HEK293 (cell line): Measurements from ENCODE around the gene SMYD2.
A peak's percentile ranks its signal among the peaks of the same experiment; 100 is the strongest.

Source experiments
- CTCF ChIA-PET: fragments of 350-600 bp; formaldehyde crosslinking; extraction: SDS; loops from one replicate; lab custom pipeline; 2021; ENCODE audit warnings: antibody characterized with exemption; lab: Yijun Ruan, JAX
- POLR2A ChIA-PET: fragments of 300-600 bp; formaldehyde crosslinking; extraction: SDS; loops from one replicate; lab custom pipeline; 2020; ENCODE audit warnings: antibody characterized with exemption, inconsistent platforms; lab: Yijun Ruan, JAX
- H3K27ac ChIP-seq: fragments of 200-500 bp; sonication (Bioruptor generic); 2 replicates; pipeline ENCODE4 v1.5.1; 2014; ENCODE audit warnings: low read depth, low read length, control low read depth, inconsistent platforms; ENCODE audit errors: extremely low read depth
- H3K36me3 ChIP-seq, 2 experiments: fragments of 200-500 bp in 1 of 2; sonication (Bioruptor generic) in 1 of 2; 1 replicate in 1 of 2; 2 replicates in 1 of 2; pipeline ENCODE4 v1.5.1; 2014 to 2017; ENCODE audit warnings: inconsistent platforms in 2 of 2, low read length in 2 of 2; ENCODE audit not compliant: control insufficient read depth in 2 of 2, insufficient read depth in 1 of 2
- H3K4me1 ChIP-seq: fragments of 200-500 bp; sonication (Bioruptor generic); 2 replicates; pipeline ENCODE4 v1.5.1; 2014; ENCODE audit warnings: mild to moderate bottlenecking, low read length, inconsistent platforms; ENCODE audit not compliant: control insufficient read depth, insufficient read depth
- H3K4me3 ChIP-seq: 2 replicates; pipeline ENCODE4 v1.5.1; 2011; ENCODE audit warnings: low read depth, mild to moderate bottlenecking, control low read depth, low read length, moderate library complexity
- H3K9me3 ChIP-seq: fragments of 200-500 bp; sonication (Bioruptor generic); 2 replicates; pipeline ENCODE4 v1.5.1; 2014; ENCODE audit warnings: low read depth, low read length, inconsistent platforms; ENCODE audit not compliant: control insufficient read depth, insufficient read depth
- KLF17 ChIP-seq: fragments of 450-650 bp; formaldehyde crosslinking; IDR thresholded peaks from 2 replicates; pipeline ENCODE4 v1.5.1; 2016; ENCODE audit warnings: missing biosample characterization, missing genetic modification characterization
- KLF8 ChIP-seq: fragments of 450-650 bp; formaldehyde crosslinking; IDR thresholded peaks from 2 replicates; pipeline ENCODE4 v1.5.1; 2016; ENCODE audit warnings: missing biosample characterization, missing genetic modification characterization
- PRDM1 ChIP-seq: fragments of 450-650 bp; formaldehyde crosslinking; IDR thresholded peaks from 2 replicates; pipeline ENCODE4; 2016; ENCODE audit warnings: missing biosample characterization, missing genetic modification characterization
- REST ChIP-seq: fragments of 450-650 bp; formaldehyde crosslinking; IDR thresholded peaks from 2 replicates; pipeline ENCODE4 v1.5.1; 2016; ENCODE audit warnings: missing biosample characterization, missing genetic modification characterization
- TRIM28 ChIP-seq: IDR thresholded peaks from 2 replicates; pipeline ENCODE4 v1.6.1; 2011; ENCODE audit warnings: low read length, control low read depth, borderline replicate concordance
- TSHZ1 ChIP-seq: fragments of 450-650 bp; formaldehyde crosslinking; IDR thresholded peaks from 2 replicates; pipeline ENCODE4 v1.5.1; 2016; ENCODE audit warnings: missing biosample characterization, missing genetic modification characterization, borderline replicate concordance
- WT1 ChIP-seq: fragments of 450-650 bp; formaldehyde crosslinking; IDR thresholded peaks from 2 replicates; pipeline ENCODE4 v1.5.1; 2016; ENCODE audit warnings: missing biosample characterization, missing genetic modification characterization
- ZBTB11 ChIP-seq: fragments of 450-650 bp; formaldehyde crosslinking; conservative IDR thresholded peaks from 2 replicates; pipeline ENCODE4 v1.5.1; 2016; ENCODE audit warnings: low read depth, missing biosample characterization, missing genetic modification characterization
- ZFP37 ChIP-seq: fragments of 450-650 bp; formaldehyde crosslinking; IDR thresholded peaks from 2 replicates; pipeline ENCODE4 v1.5.1; 2016; ENCODE audit warnings: missing biosample characterization, missing genetic modification characterization
- ZIC2 ChIP-seq: fragments of 450-650 bp; formaldehyde crosslinking; IDR thresholded peaks from 2 replicates; pipeline ENCODE4 v1.5.1; 2016; ENCODE audit warnings: missing biosample characterization, missing genetic modification characterization
- ZNF114 ChIP-seq: fragments of 450-650 bp; formaldehyde crosslinking; IDR thresholded peaks from 2 replicates; pipeline ENCODE4 v1.5.0; 2017; ENCODE audit warnings: missing biosample characterization, missing genetic modification characterization
- ZNF146 ChIP-seq: fragments of 450-650 bp; formaldehyde crosslinking; IDR thresholded peaks from 2 replicates; pipeline ENCODE4 v1.5.1; 2016; ENCODE audit warnings: missing biosample characterization, missing genetic modification characterization
- ZNF16 ChIP-seq: fragments of 450-650 bp; formaldehyde crosslinking; IDR thresholded peaks from 2 replicates; pipeline ENCODE4 v1.5.1; 2016; ENCODE audit warnings: low read depth, missing biosample characterization, missing genetic modification characterization
- ZNF24 ChIP-seq: fragments of 450-650 bp; formaldehyde crosslinking; IDR thresholded peaks from 2 replicates; pipeline ENCODE4 v1.5.1; 2016; ENCODE audit warnings: missing biosample characterization, missing genetic modification characterization
- ZNF302 ChIP-seq: fragments of 450-650 bp; formaldehyde crosslinking; IDR thresholded peaks from 2 replicates; pipeline ENCODE4 v1.5.1; 2016; ENCODE audit warnings: missing biosample characterization, missing genetic modification characterization, low read depth
- ZNF37A ChIP-seq: fragments of 450-650 bp; IDR thresholded peaks from 2 replicates; pipeline ENCODE4 v1.5.1; 2018; ENCODE audit warnings: missing biosample characterization, missing genetic modification characterization
- ZNF398 ChIP-seq: fragments of 450-650 bp; formaldehyde crosslinking; IDR thresholded peaks from 2 replicates; pipeline ENCODE4 v1.5.1; 2017; ENCODE audit warnings: missing biosample characterization, missing genetic modification characterization
- ZNF560 ChIP-seq: fragments of 450-650 bp; formaldehyde crosslinking; IDR thresholded peaks from 2 replicates; pipeline ENCODE4 v1.5.1; 2017; ENCODE audit warnings: missing biosample characterization, missing genetic modification characterization, borderline replicate concordance
- ZNF660 ChIP-seq: fragments of 450-650 bp; IDR thresholded peaks from 2 replicates; pipeline ENCODE4 v1.5.1; 2018; ENCODE audit warnings: missing biosample characterization, mild to moderate bottlenecking, missing genetic modification characterization
- ZNF692 ChIP-seq: fragments of 450-650 bp; formaldehyde crosslinking; IDR thresholded peaks from 2 replicates; pipeline ENCODE4 v1.5.1; 2016; ENCODE audit warnings: missing biosample characterization, missing genetic modification characterization
- ZNF843 ChIP-seq: fragments of 450-650 bp; formaldehyde crosslinking; IDR thresholded peaks from 2 replicates; pipeline ENCODE4 v1.5.1; 2016; ENCODE audit warnings: missing biosample characterization, missing genetic modification characterization
- ZSCAN30 ChIP-seq: fragments of 450-650 bp; IDR thresholded peaks from 2 replicates; pipeline ENCODE4 v1.5.1; 2018; ENCODE audit warnings: missing biosample characterization, mild to moderate bottlenecking, missing genetic modification characterization, moderate library complexity

Gene SMYD2

GRCh38 chr1:214281021-214281719, at the start of gene SMYD2:
Gene SMYD2 (plus strand): TSS chr1:214281159. CDS start chr1:214281255, 96 bp downstream.
- Histone ChIP-seq H3K4me3 (peak within 1 kb of the TSS; percentile 77), H3K9me3 (no peaks in the 10 kb centered on the region), H3K27ac (peak within 1 kb of the TSS; percentile 95), H3K4me1 (peaks cover 12% of the 10 kb centered on the region), H3K36me3 (no peaks in the 10 kb centered on the region; a peak in 1 of 3 replicates)
- POLR2A ChIA-PET, result no interaction called here
- CTCF ChIA-PET, result no interaction called here
- TF ChIP-seq ZNF398 (tag by site-specific recombination), result peak; percentile 45; the same call in 1 of the 2 replicates
- TF ChIP-seq TSHZ1 (tag by site-specific recombination), result no peak
- TF ChIP-seq ZNF146 (tag by site-specific recombination), result 0 out of 2 replicates have a peak, but pooled peaks have one; percentile 1
- TF ChIP-seq ZNF692 (tag by site-specific recombination), result 0 out of 2 replicates have a peak, but pooled peaks have one; percentile 46
- no peak for TF ChIP-seq ZFP37 (tag by site-specific recombination)
- peak; percentile 32 for TF ChIP-seq ZSCAN30 (tag by site-specific recombination)
- TF ChIP-seq KLF17 (tag by site-specific recombination), result 0 out of 2 replicates have a peak, but pooled peaks have one; percentile 40
- 0 out of 2 replicates have a peak, but pooled peaks have one; percentile 3 for TF ChIP-seq ZBTB11 (tag by site-specific recombination)
- peak; percentile 78 for TF ChIP-seq ZNF660
- TF ChIP-seq REST (tag by site-specific recombination), result 0 out of 2 replicates have a peak, but pooled peaks have one; percentile 33
- TF ChIP-seq WT1 (tag by site-specific recombination), result peak; percentile 10; the same call in 1 of the 2 replicates
- TF ChIP-seq ZNF302, result no peak
- no peak for TF ChIP-seq PRDM1 (tag by site-specific recombination)
- no peak for TF ChIP-seq TRIM28
- TF ChIP-seq ZIC2, result no peak
- TF ChIP-seq ZNF560 (tag by site-specific recombination), result peak; percentile 62; the same call in 1 of the 2 replicates
- TF ChIP-seq ZNF24 (tag by site-specific recombination), result no peak
- no peak for TF ChIP-seq ZNF843
- TF ChIP-seq KLF8, result peak; percentile 55; the same call in 1 of the 2 replicates
- TF ChIP-seq ZNF16 (tag by site-specific recombination), result no peak
- TF ChIP-seq ZNF37A (tag by site-specific recombination), result peak; percentile 39; the same call in 1 of the 2 replicates
- no peak for TF ChIP-seq ZNF114 (tag by site-specific recombination)
